Immature natural killer cell (primary cell): ENCODE data around the gene ADARB2. TPM values are rescaled to one million over a fixed set of nuclear protein-coding genes. Genes with fewer than 3 reads are reported as not detected.

Source experiments
- DNase-seq, 3 donors: peaks; one replicate each; pipeline ENCODE4 v3.0.0; 2022; ENCODE audit warnings: mixed read lengths in 1 of 3
- H3K27ac Mint-ChIP-seq, 6 donors: one replicate each; pipeline ENCODE4 v1.8.0; 2020; ENCODE audit warnings: mixed read lengths in 6 of 6, mild to moderate bottlenecking in 5 of 6, inconsistent platforms in 4 of 6, moderate library complexity in 3 of 6
- H3K27me3 Mint-ChIP-seq, 3 donors: one replicate each; pipeline ENCODE4 v1.8.0; 2020 to 2021; ENCODE audit warnings: low read depth in 3 of 3, mild to moderate bottlenecking in 3 of 3, mixed read lengths in 3 of 3, moderate library complexity in 3 of 3, inconsistent platforms in 1 of 3
- H3K36me3 Mint-ChIP-seq, 3 donors: one replicate each; pipeline ENCODE4 v1.8.0; 2020; ENCODE audit warnings: mixed read lengths in 3 of 3, inconsistent platforms in 2 of 3, mild to moderate bottlenecking in 2 of 3
- H3K4me1 Mint-ChIP-seq, 2 donors: one replicate each; pipeline ENCODE4 v1.8.0; 2020; ENCODE audit warnings: inconsistent platforms in 2 of 2, mild to moderate bottlenecking in 2 of 2, mixed read lengths in 2 of 2, moderate library complexity in 1 of 2
- H3K4me3 Mint-ChIP-seq, 5 donors: one replicate each; pipeline ENCODE4 v1.8.0; 2020; ENCODE audit warnings: mild to moderate bottlenecking in 5 of 5, mixed read lengths in 5 of 5, inconsistent platforms in 3 of 5, moderate library complexity in 3 of 5
- H3K9me3 Mint-ChIP-seq, 6 donors: one replicate each; pipeline ENCODE4 v1.8.0; 2020; ENCODE audit warnings: mild to moderate bottlenecking in 6 of 6, mixed read lengths in 6 of 6, inconsistent platforms in 4 of 6, moderate library complexity in 3 of 6
- polyA plus RNA-seq, 3 donors: library from polyadenylated mRNA; unstranded; fragments of 300-500 nt; fragmentation: Illumina TruSeq; gene quantifications; one replicate each; pipeline ENCODE4 v1.2.3, GENCODE V29; 2021

ADARB2 gene
- polyA plus RNA-seq, 3 donors from 2014 or later: 0.12 TPM; not detected in 2

- Mint-ChIP-seq H3K4me3 (no peak overlapping the region), H3K27ac (peak overlapping the region in 2 of 6 donors; percentile 58 to 78), H3K9me3 (no peaks in the 10 kb centered on the region), H3K36me3 (no peaks in the 10 kb centered on the region), H3K4me1 (peaks cover 0 to 8% of the 10 kb centered on the region in 2 donors), H3K27me3 (peaks cover 4 to 16% (median 8%) of the 10 kb centered on the region in 3 donors)
- no peak for DNase-seq
Observed at GRCh38 chr10:1661859-1662437, 75.4 kb downstream of the ADARB2 start.

- no peak overlapping the region for H3K4me3 Mint-ChIP-seq
- DNase-seq: no peak
- no peaks in the 10 kb centered on the region for H3K9me3 Mint-ChIP-seq
- peaks cover 4 to 13% (median 8%) of the 10 kb centered on the region in 3 donors for H3K27me3 Mint-ChIP-seq
- H3K4me1 Mint-ChIP-seq: peaks cover 0 to 8% of the 10 kb centered on the region in 2 donors
- H3K36me3 Mint-ChIP-seq: no peaks in the 10 kb centered on the region
- no peak overlapping the region for H3K27ac Mint-ChIP-seq
Observed at GRCh38 chr10:1661416-1661815, 75.9 kb downstream of the ADARB2 start.

GRCh38 chr10:1660815-1661214 is 76.5 kb downstream of the ADARB2 start:
- Mint-ChIP-seq H3K9me3 (peaks cover 0 to 1% (median 0%) of the 10 kb centered on the region in 6 donors), H3K27me3 (peaks cover 4 to 12% (median 8%) of the 10 kb centered on the region in 3 donors), H3K27ac (no peak overlapping the region), H3K4me3 (no peak overlapping the region), H3K4me1 (peaks cover 0 to 8% of the 10 kb centered on the region in 2 donors), H3K36me3 (no peaks in the 10 kb centered on the region)
- DNase-seq: no peak

DNA sequence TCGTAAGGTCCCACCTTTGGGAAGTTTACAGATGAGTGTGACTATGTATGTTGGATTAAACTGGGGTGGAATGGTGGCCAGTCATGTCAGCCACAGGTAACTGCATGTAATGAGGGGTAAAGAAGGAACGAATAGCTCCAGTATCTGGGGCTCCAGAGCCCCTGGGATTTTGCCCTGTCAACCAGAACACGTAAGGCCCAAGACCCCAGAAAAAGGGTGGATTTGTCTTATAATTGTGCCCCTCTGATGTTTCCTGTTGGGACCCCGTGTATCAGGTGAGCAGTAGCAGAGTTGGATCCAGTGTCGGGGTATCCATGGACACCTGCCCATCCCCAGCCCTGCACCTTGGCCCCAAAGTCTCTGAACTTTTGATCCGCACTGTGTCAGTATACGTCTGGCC is 76.9 kb downstream of the ADARB2 start:
- peaks cover 0 to 8% of the 10 kb centered on the region in 2 donors for H3K4me1 Mint-ChIP-seq
- H3K27ac Mint-ChIP-seq: no peak overlapping the region
- H3K27me3 Mint-ChIP-seq: peaks cover 4 to 12% (median 8%) of the 10 kb centered on the region in 3 donors
- no peaks in the 10 kb centered on the region for H3K36me3 Mint-ChIP-seq
- H3K9me3 Mint-ChIP-seq: peaks cover 0 to 1% (median 0%) of the 10 kb centered on the region in 6 donors
- no peak for DNase-seq
- no peak overlapping the region for H3K4me3 Mint-ChIP-seq

- no peaks in the 10 kb centered on the region for H3K36me3 Mint-ChIP-seq
- peaks cover 4 to 12% (median 8%) of the 10 kb centered on the region in 3 donors for H3K27me3 Mint-ChIP-seq
- H3K4me1 Mint-ChIP-seq: peaks cover 0 to 8% of the 10 kb centered on the region in 2 donors
- H3K4me3 Mint-ChIP-seq: no peak overlapping the region
- no peak for DNase-seq
- H3K9me3 Mint-ChIP-seq: peaks cover 0 to 1% (median 0%) of the 10 kb centered on the region in 6 donors
- H3K27ac Mint-ChIP-seq: no peak overlapping the region
Observed at GRCh38 chr10:1659221-1659791, 78.0 kb downstream of the ADARB2 start.

GRCh38 chr10:1658658-1659057 is 78.7 kb downstream of the ADARB2 start:
- H3K4me1 Mint-ChIP-seq: peaks cover 0 to 8% of the 10 kb centered on the region in 2 donors
- no peaks in the 10 kb centered on the region for H3K36me3 Mint-ChIP-seq
- H3K27me3 Mint-ChIP-seq: peaks cover 1 to 8% (median 7%) of the 10 kb centered on the region in 3 donors
- peaks cover 0 to 1% (median 0%) of the 10 kb centered on the region in 6 donors for H3K9me3 Mint-ChIP-seq
- H3K4me3 Mint-ChIP-seq: no peak overlapping the region
- no peak overlapping the region for H3K27ac Mint-ChIP-seq
- no peak for DNase-seq

DNA sequence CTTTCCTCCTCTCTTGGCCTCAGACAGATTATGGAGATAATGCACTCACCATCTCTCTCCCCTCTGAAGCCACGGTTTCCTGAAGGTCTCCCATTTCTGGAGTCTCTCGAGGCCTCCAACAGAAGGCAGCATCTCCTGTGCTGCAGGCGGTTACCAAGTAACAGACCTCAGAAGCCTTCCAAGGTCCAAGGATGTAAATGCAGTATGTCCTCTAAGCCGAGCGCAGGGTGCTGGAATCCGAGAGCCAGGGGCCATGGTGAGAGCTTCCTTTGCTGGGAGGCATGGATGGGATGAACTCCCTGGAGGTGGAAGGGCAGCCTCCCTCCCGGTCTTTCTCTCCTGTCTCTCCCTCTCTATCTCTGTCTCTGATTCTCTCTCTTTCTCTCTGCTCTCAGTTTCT is 79.8 kb downstream of the ADARB2 start:
- H3K27ac Mint-ChIP-seq: no peak overlapping the region
- peaks cover 0 to 5% of the 10 kb centered on the region in 2 donors for H3K4me1 Mint-ChIP-seq
- H3K27me3 Mint-ChIP-seq: peaks cover 0 to 8% (median 6%) of the 10 kb centered on the region in 3 donors
- no peaks in the 10 kb centered on the region for H3K36me3 Mint-ChIP-seq
- H3K4me3 Mint-ChIP-seq: no peak overlapping the region
- peaks cover 0 to 1% (median 0%) of the 10 kb centered on the region in 6 donors for H3K9me3 Mint-ChIP-seq
- no peak for DNase-seq

DNA sequence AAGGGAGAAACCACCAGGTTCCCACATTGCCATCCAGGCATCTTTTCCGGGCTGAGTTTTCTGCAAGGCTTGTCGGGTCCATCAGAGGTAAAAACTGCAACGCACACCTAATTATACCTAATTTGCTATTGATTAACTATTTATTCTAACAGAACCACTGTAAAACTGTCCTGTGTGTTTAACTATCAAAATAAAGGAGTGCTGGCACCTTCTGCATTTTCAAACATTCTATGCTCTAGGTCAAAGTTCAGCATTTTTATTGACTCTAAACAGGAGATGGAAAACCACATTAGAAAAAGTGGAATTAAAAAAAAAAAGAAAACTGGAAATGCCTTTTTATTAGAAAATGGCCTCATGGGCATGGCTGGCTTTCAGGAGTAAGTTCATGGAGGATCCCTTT is 82.0 kb downstream of the ADARB2 start:
- H3K27ac Mint-ChIP-seq: no peak overlapping the region
- no peak overlapping the region for H3K4me3 Mint-ChIP-seq
- no peaks in the 10 kb centered on the region for H3K36me3 Mint-ChIP-seq
- H3K9me3 Mint-ChIP-seq: peaks cover 0 to 1% (median 0%) of the 10 kb centered on the region in 6 donors
- DNase-seq: no peak
- H3K27me3 Mint-ChIP-seq: peaks cover 0 to 7% (median 4%) of the 10 kb centered on the region in 3 donors
- H3K4me1 Mint-ChIP-seq: no peaks in the 10 kb centered on the region

DNA sequence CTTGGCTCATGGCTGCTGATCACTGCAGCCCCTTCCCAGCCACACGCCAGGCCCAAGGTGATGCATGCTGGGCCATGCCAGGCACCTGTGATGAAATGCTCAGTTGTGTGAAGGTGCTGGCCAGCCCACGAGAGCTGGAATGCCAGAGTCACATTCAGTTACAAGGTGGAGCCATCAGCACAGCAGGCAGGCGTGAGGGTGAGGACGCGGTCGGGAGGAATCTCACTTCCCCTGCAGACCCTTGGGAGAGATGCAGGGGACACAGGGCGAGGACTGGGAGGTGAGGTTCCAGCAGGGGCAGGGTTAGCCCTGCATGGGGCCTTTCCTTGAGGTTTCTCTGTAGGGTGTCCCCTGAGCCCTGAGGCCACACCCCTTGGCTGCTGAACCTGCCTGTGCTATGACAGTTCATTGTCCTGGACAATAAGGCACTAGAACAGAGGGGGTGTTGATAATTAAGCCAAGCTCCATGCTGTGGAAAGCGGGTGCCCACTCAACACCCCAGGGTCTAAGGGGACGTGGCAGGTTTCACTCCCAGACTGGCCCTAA is 82.4 kb downstream of the ADARB2 start:
- H3K9me3 Mint-ChIP-seq: peaks cover 0 to 1% (median 0%) of the 10 kb centered on the region in 6 donors
- H3K36me3 Mint-ChIP-seq: no peaks in the 10 kb centered on the region
- DNase-seq: no peak
- peaks cover 0 to 7% (median 4%) of the 10 kb centered on the region in 3 donors for H3K27me3 Mint-ChIP-seq
- no peak overlapping the region for H3K27ac Mint-ChIP-seq
- no peak overlapping the region for H3K4me3 Mint-ChIP-seq
- no peaks in the 10 kb centered on the region for H3K4me1 Mint-ChIP-seq

- no peak overlapping the region for H3K27ac Mint-ChIP-seq
- peaks cover 0 to 1% (median 0%) of the 10 kb centered on the region in 6 donors for H3K9me3 Mint-ChIP-seq
- no peak for DNase-seq
- H3K27me3 Mint-ChIP-seq: peaks cover 0 to 7% (median 4%) of the 10 kb centered on the region in 3 donors
- H3K4me1 Mint-ChIP-seq: no peaks in the 10 kb centered on the region
- no peak overlapping the region for H3K4me3 Mint-ChIP-seq
- H3K36me3 Mint-ChIP-seq: no peaks in the 10 kb centered on the region
Observed at GRCh38 chr10:1654247-1654646, 83.1 kb downstream of the ADARB2 start.

- H3K9me3 Mint-ChIP-seq: peaks cover 0 to 1% (median 0%) of the 10 kb centered on the region in 6 donors
- H3K27me3 Mint-ChIP-seq: peaks cover 0 to 6% (median 2%) of the 10 kb centered on the region in 3 donors
- DNase-seq: no peak
- no peaks in the 10 kb centered on the region for H3K4me1 Mint-ChIP-seq
- no peak overlapping the region for H3K4me3 Mint-ChIP-seq
- no peak overlapping the region for H3K27ac Mint-ChIP-seq
- H3K36me3 Mint-ChIP-seq: no peaks in the 10 kb centered on the region
Observed at GRCh38 chr10:1653321-1653720, 84.0 kb downstream of the ADARB2 start.

GRCh38 chr10:1652151-1652550 is 85.2 kb downstream of the ADARB2 start:
- no peaks in the 10 kb centered on the region for H3K4me1 Mint-ChIP-seq
- H3K4me3 Mint-ChIP-seq: no peak overlapping the region
- no peak overlapping the region for H3K27ac Mint-ChIP-seq
- no peak for DNase-seq
- peaks cover 0 to 5% (median 0%) of the 10 kb centered on the region in 3 donors for H3K27me3 Mint-ChIP-seq
- H3K9me3 Mint-ChIP-seq: peaks cover 0 to 1% (median 0%) of the 10 kb centered on the region in 6 donors
- H3K36me3 Mint-ChIP-seq: no peaks in the 10 kb centered on the region

GRCh38 chr10:1651270-1651966 is 85.9 kb downstream of the ADARB2 start:
- Mint-ChIP-seq H3K4me3 (no peak overlapping the region), H3K36me3 (no peaks in the 10 kb centered on the region), H3K27ac (no peak overlapping the region), H3K27me3 (peaks cover 0 to 5% (median 0%) of the 10 kb centered on the region in 3 donors), H3K4me1 (no peaks in the 10 kb centered on the region), H3K9me3 (peaks cover 0 to 1% (median 0%) of the 10 kb centered on the region in 6 donors)
- no peak for DNase-seq
